ENCODE data around the gene MYL6B.
"Not testable (repeated sequence)": the region's sequence is repeated elsewhere in the genome, so short reads cannot be mapped to it uniquely, and the experiment has no call there.

Gene MYL6B

GRCh38 chr12:56152132-56152755, at the start of gene MYL6B:
MYL6B (plus strand) TSS chr12:56152587; CDS start chr12:56153919, 1,332 bp downstream.
- DNase-seq: peak; percentile 83 to 87

- DNase-seq: no peak
Observed at GRCh38 chr12:56102683-56103065, 49.7 kb upstream of the MYL6B start.

- DNase-seq: no peak
Observed at GRCh38 chr12:56103066-56103711, 49.2 kb upstream of the MYL6B start.

GRCh38 chr12:56103823-56104108, 48.6 kb upstream of the MYL6B start:
- no peak for DNase-seq

- DNase-seq: peak; percentile 96 to 97
Observed at GRCh38 chr12:56104109-56104814, 48.1 kb upstream of the MYL6B start, which contains the start of gene PA2G4. PA2G4 (plus strand) TSS chr12:56104559; CDS start chr12:56104738, 179 bp downstream.

- peak; percentile 7 to 17 for DNase-seq
Observed at GRCh38 chr12:56104815-56105608, 47.4 kb upstream of the MYL6B start.

GRCh38 chr12:56105609-56105902, 46.8 kb upstream of the MYL6B start:
- no peak for DNase-seq

- no peak for DNase-seq
Observed at GRCh38 chr12:56107242-56107641, 45.1 kb upstream of the MYL6B start.

- DNase-seq: no peak
Observed at GRCh38 chr12:56110571-56110970, 41.8 kb upstream of the MYL6B start.

- no peak for DNase-seq
Observed at GRCh38 chr12:56114084-56114483, 38.3 kb upstream of the MYL6B start.

GRCh38 chr12:56115329-56115728, 37.1 kb upstream of the MYL6B start:
- DNase-seq: no peak

GRCh38 chr12:56116267-56117081, 35.9 kb upstream of the MYL6B start, which contains the start of gene RPL41:
RPL41 (plus strand) TSS chr12:56116633.
- DNase-seq: peak; percentile 86 to 87

- not testable (repeated sequence) for DNase-seq
Observed at GRCh38 chr12:56117082-56117706, 35.2 kb upstream of the MYL6B start.

- DNase-seq: peak; percentile 98
Observed at GRCh38 chr12:56117778-56118687, 34.4 kb upstream of the MYL6B start, which contains the start of gene ZC3H10. ZC3H10 (plus strand) TSS chr12:56118266; CDS start chr12:56120563, 2,297 bp downstream.

- no peak for DNase-seq
Observed at GRCh38 chr12:56118688-56119357, 33.6 kb upstream of the MYL6B start.

- peak; percentile 73 to 77 for DNase-seq
Observed at GRCh38 chr12:56119361-56119796, 33.0 kb upstream of the MYL6B start.

- DNase-seq: no peak
Observed at GRCh38 chr12:56120158-56120846, 32.1 kb upstream of the MYL6B start.

- DNase-seq: no peak
Observed at GRCh38 chr12:56121204-56121870, 31.1 kb upstream of the MYL6B start.

GRCh38 chr12:56122637-56123036, 29.8 kb upstream of the MYL6B start:
- DNase-seq: no peak

Data from AML-193 (cell line).